PC-9 (cell line): Measurements from ENCODE around the gene RSPRY1.

Source experiments
- EZH2 ChIP-seq: fragments of 200-600 bp; sonication (generic); IDR thresholded peaks from 2 replicates; pipeline ENCODE4 v1.8.0; 2017; ENCODE audit warnings: antibody characterized with exemption, low read depth
- TF ChIP-seq, protein P1 (sequence below): fragments of 200-600 bp; sonication (generic); conservative IDR thresholded peaks from 2 replicates; pipeline ENCODE4 v1.6.1; 2017; ENCODE audit warnings: mixed run types, antibody characterized with exemption, mild to moderate bottlenecking, moderate library complexity

DNA sequence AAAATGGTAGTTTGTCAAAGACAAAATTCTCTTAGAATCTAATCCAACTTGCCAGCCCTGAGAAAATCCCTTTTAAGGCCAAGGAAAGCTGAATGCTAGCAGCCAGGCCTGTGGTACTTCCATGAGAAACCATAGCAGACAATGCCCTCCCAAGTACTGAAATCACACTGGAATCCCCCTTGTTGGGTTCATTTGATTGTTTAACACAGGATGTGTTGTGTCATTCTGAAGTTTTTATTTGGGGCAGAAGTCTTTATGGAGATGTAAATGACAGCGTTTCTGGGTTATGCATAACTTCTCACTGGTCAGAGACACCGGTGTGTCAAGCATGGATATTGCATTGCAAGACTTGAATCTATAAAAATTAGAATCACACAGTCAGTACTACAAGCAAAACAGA lies 53.0 kb downstream of the RSPRY1 start:
- TF ChIP-seq, protein P1, sequence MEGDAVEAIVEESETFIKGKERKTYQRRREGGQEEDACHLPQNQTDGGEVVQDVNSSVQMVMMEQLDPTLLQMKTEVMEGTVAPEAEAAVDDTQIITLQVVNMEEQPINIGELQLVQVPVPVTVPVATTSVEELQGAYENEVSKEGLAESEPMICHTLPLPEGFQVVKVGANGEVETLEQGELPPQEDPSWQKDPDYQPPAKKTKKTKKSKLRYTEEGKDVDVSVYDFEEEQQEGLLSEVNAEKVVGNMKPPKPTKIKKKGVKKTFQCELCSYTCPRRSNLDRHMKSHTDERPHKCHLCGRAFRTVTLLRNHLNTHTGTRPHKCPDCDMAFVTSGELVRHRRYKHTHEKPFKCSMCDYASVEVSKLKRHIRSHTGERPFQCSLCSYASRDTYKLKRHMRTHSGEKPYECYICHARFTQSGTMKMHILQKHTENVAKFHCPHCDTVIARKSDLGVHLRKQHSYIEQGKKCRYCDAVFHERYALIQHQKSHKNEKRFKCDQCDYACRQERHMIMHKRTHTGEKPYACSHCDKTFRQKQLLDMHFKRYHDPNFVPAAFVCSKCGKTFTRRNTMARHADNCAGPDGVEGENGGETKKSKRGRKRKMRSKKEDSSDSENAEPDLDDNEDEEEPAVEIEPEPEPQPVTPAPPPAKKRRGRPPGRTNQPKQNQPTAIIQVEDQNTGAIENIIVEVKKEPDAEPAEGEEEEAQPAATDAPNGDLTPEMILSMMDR = no peak
- no peak for TF ChIP-seq EZH2
